Mammary epithelial cell (primary cell): ENCODE data around the gene UVRAG.

Experiments
- CTCF ChIP-seq, 2 donors: IDR thresholded peaks in 1 of 2; conservative IDR thresholded peaks in 1 of 2; 2 replicates each; pipeline ENCODE4 v1.5.1; 2011 to 2012; ENCODE audit warnings: inconsistent platforms in 2 of 2, low read length in 2 of 2, mild to moderate bottlenecking in 2 of 2, control low read depth in 1 of 2, low read depth in 1 of 2; ENCODE audit not compliant: insufficient read depth in 1 of 2; ENCODE audit errors: extremely low read depth in 1 of 2
- EZH2 ChIP-seq: IDR thresholded peaks from 2 replicates; pipeline ENCODE4 v1.6.1; 2012; ENCODE audit warnings: low read length, inconsistent platforms, borderline replicate concordance

GRCh38 chr11:76077575-76078150 is 262.7 kb downstream of the UVRAG start:
- TF ChIP-seq CTCF (conservative IDR thresholded peaks at IDR 0.05 in 1 of 2, IDR thresholded peaks at IDR 0.05 in 1 of 2; ENCODE audit: extremely low read depth in 1 of 2, insufficient read depth in 1 of 2, low read depth in 1 of 2, low read length in 2 of 2) (no peak), EZH2 (no peak)
